KMS-11 (cell line): ENCODE results near the gene OR10G8.

ENCODE experiments used
- H2AFZ ChIP-seq: fragments of 200-600 bp; sonication (generic); 2 replicates; pipeline ENCODE4 v1.6.1; 2016; ENCODE audit warnings: antibody characterized with exemption, mixed run types, low read depth
- H3K27ac ChIP-seq: fragments of 200-600 bp; sonication (generic); 2 replicates; pipeline ENCODE4 v1.6.1; 2016; ENCODE audit warnings: mild to moderate bottlenecking, mixed run types
- H3K27me3 ChIP-seq: fragments of 200-600 bp; sonication (generic); 2 replicates; pipeline ENCODE4 v1.6.1; 2017; ENCODE audit warnings: mild to moderate bottlenecking, low read depth, mixed run types, moderate library complexity; ENCODE audit not compliant: insufficient read depth
- H3K36me3 ChIP-seq: fragments of 200-600 bp; sonication (generic); 2 replicates; pipeline ENCODE4 v1.6.1; 2017; ENCODE audit warnings: mild to moderate bottlenecking, mixed run types; ENCODE audit not compliant: insufficient read depth
- H3K4me1 ChIP-seq: fragments of 200-600 bp; sonication (generic); 2 replicates; pipeline ENCODE4 v1.6.1; 2016; ENCODE audit warnings: mild to moderate bottlenecking, low read depth, mixed run types; ENCODE audit not compliant: poor library complexity, severe bottlenecking
- H3K4me2 ChIP-seq: fragments of 200-600 bp; sonication (generic); 2 replicates; pipeline ENCODE4 v1.7.0; 2016; ENCODE audit warnings: mild to moderate bottlenecking, mixed run types
- H3K4me3 ChIP-seq: fragments of 200-600 bp; sonication (generic); IDR thresholded peaks from 2 replicates; pipeline ENCODE4 v1.6.1; 2017; ENCODE audit warnings: low read depth, low read length, mixed read lengths; ENCODE audit not compliant: insufficient read depth
- H3K79me2 ChIP-seq: fragments of 200-600 bp; sonication (generic); 2 replicates; pipeline ENCODE4 v1.6.1; 2016; ENCODE audit warnings: low read depth, mixed run types; ENCODE audit not compliant: insufficient read depth
- H3K9ac ChIP-seq: fragments of 200-600 bp; sonication (generic); 2 replicates; pipeline ENCODE4 v1.6.1; 2016; ENCODE audit warnings: mild to moderate bottlenecking, mixed run types
- H4K20me1 ChIP-seq: fragments of 200-600 bp; sonication (generic); 2 replicates; pipeline ENCODE4 v1.6.1; 2016; ENCODE audit warnings: mild to moderate bottlenecking, mixed run types; ENCODE audit not compliant: insufficient read depth
- TF ChIP-seq, protein P1 (sequence below): fragments of 200-600 bp; sonication (generic); conservative IDR thresholded peaks from 2 replicates; pipeline ENCODE4 v1.6.1; 2017; ENCODE audit warnings: low read depth, mild to moderate bottlenecking, antibody characterized with exemption, low read length, moderate library complexity, mixed read lengths

OR10G8 gene

DNA sequence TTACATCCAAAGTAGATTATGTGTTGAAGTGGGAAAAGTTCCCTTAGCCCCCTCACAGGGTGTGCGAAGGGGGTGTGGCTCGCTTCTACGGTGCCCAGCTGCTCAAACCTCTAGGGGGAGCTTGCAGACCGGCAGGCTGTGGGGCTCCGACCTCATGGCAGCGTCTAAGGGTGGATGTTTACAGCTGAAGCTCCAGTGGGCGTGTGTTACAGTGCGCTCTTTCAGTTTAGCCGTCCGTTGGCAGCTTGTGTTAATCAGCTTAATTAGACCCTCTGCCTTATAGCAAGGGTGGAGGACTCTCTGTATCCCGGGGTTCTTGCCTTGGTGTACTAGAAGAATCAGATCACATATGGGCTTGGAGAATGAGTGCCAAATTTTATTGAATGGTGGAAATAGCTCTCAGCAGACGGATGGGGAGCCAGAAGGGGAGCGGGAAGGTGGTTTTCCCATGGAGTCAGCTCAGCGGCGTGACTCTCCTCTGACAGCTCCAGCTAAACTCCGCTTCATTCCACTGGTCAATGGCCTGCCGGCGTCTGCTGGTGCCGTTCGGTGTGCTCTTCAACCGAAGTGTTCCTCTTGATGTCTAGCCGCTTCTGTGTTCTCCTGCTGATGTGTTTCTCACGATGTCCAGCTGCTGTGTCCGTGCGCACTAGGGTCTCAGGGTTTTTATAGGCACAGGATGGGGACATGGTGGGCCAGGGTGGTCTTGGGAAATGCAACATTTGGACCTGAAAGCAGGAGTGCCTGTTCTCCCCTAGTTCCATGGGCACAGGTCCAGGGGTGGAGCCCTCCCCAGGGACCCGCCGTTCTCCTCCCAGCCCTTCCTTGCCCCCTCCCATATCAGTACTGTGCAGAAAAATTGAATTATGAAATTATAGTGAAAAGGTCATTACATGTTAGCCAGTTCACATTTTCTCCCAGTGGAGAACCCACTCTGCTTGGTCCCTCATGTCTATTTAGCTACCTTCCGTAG lies 43.1 kb downstream of the OR10G8 start:
- Histone ChIP-seq H3K27ac (no peak overlapping the region), H3K4me1 (peaks cover 9% of the 10 kb centered on the region), H3K4me2 (peak overlapping the region; percentile 25; the same call in 1 of the 2 replicates), H3K4me3 (no peak overlapping the region), H3K27me3 (no peaks in the 10 kb centered on the region), H3K79me2 (no peaks in the 10 kb centered on the region), H4K20me1 (no peaks in the 10 kb centered on the region), H2AFZ (peak overlapping the region; percentile 64; the same call in 1 of the 2 replicates), H3K36me3 (no peaks in the 10 kb centered on the region), H3K9ac (no peak overlapping the region)
- TF ChIP-seq, protein P1, sequence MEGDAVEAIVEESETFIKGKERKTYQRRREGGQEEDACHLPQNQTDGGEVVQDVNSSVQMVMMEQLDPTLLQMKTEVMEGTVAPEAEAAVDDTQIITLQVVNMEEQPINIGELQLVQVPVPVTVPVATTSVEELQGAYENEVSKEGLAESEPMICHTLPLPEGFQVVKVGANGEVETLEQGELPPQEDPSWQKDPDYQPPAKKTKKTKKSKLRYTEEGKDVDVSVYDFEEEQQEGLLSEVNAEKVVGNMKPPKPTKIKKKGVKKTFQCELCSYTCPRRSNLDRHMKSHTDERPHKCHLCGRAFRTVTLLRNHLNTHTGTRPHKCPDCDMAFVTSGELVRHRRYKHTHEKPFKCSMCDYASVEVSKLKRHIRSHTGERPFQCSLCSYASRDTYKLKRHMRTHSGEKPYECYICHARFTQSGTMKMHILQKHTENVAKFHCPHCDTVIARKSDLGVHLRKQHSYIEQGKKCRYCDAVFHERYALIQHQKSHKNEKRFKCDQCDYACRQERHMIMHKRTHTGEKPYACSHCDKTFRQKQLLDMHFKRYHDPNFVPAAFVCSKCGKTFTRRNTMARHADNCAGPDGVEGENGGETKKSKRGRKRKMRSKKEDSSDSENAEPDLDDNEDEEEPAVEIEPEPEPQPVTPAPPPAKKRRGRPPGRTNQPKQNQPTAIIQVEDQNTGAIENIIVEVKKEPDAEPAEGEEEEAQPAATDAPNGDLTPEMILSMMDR, result peak; percentile 45

DNA sequence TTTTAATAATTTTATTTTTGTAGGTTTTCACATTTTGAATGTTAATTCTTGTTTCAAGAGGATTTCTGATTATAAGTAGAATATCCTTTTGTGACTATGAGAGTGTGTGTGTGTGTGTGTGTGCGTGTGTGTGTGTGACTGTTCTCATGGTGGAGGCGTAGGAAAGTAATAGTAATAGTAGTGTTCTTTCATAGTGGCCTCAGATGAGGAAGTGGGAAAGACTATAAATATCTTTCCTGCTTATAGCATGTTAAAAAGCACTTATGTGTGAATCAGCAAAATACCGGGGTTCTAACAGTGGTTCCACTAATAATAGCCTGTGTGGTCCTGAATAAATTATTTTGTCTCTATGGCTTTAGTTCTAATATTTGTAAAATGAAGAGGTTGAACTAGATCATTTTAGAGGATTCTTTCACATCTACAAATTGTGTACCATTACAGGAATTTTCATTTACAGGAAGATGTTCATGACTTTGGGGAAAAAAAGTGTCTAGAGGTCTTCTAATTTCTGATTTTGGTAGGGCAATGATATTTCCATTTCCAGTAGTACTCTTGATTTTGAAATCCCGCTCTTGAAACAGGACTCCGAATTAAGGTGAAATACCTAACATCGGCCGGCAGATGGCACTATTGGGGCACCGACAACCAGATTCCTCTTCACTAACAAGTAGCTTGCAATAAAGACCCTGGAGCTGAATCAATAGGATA lies 44.5 kb downstream of the OR10G8 start:
- Histone ChIP-seq H3K36me3 (no peaks in the 10 kb centered on the region), H3K9ac (no peak overlapping the region), H3K4me2 (no peak overlapping the region; the same call in 1 of the 2 replicates), H2AFZ (peak overlapping the region; percentile 20; the same call in 1 of the 2 replicates), H4K20me1 (no peaks in the 10 kb centered on the region), H3K4me1 (peaks cover 9% of the 10 kb centered on the region), H3K4me3 (no peak overlapping the region), H3K79me2 (no peaks in the 10 kb centered on the region), H3K27me3 (no peaks in the 10 kb centered on the region), H3K27ac (no peak overlapping the region)
- TF ChIP-seq, protein P1, result peak; percentile 72; the same call in 1 of the 2 replicates

DNA sequence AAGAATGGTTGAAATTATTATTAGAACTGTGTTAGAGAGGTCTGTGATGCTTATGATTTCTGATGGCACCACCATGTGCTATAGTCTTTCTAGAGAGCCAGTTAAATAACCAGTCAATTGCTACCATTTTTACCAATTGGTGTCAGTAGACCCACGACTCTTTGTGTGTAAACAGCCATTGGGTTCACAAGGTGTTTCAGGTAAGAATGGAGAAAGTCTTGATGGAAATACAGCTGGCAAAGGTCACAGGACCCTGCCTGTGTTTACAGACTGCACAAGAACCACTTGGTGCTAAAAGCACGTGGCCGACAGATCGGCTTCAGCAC lies 45.0 kb downstream of the OR10G8 start:
- no peak overlapping the region for H2AFZ ChIP-seq
- no peaks in the 10 kb centered on the region for H3K27me3 ChIP-seq
- H3K36me3 ChIP-seq, result no peaks in the 10 kb centered on the region
- no peak overlapping the region for H3K27ac ChIP-seq
- H3K4me2 ChIP-seq, result no peak overlapping the region
- H4K20me1 ChIP-seq, result no peaks in the 10 kb centered on the region
- H3K4me3 ChIP-seq, result no peak overlapping the region
- H3K9ac ChIP-seq, result no peak overlapping the region
- peaks cover 9% of the 10 kb centered on the region for H3K4me1 ChIP-seq
- H3K79me2 ChIP-seq, result no peaks in the 10 kb centered on the region
- TF ChIP-seq, protein P1, result peak; percentile 33; the same call in 1 of the 2 replicates

DNA sequence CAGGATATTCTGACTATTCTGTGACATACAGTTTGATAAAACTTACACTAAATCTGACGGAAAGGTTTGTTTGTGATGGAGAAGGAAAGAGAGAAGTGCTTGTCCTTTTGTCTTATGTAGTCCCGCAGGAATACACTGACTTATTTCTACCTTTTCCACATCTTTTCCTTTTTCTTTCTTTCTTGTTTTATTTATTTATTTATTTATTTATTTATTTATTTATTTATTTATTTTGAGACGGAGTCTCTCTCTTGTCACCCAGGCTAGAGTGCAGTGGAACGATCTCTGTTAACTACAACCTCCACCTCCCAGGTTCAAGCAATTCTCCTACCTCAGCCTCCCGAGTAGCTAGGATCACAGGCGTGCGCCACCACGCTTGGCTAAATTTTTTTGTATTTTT lies 45.5 kb downstream of the OR10G8 start:
- Histone ChIP-seq H3K4me3 (no peak overlapping the region), H3K27ac (no peak overlapping the region), H3K79me2 (no peaks in the 10 kb centered on the region), H2AFZ (no peak overlapping the region), H3K27me3 (no peaks in the 10 kb centered on the region), H3K4me2 (no peak overlapping the region), H3K9ac (no peak overlapping the region), H3K36me3 (no peaks in the 10 kb centered on the region), H4K20me1 (no peaks in the 10 kb centered on the region), H3K4me1 (peaks cover 9% of the 10 kb centered on the region)
- TF ChIP-seq, protein P1, result no peak
